Bronchial epithelial cell (primary cell): ENCODE measurements around the gene HIGD1C. TPM values are rescaled to one million over a fixed set of nuclear protein-coding genes. Genes with fewer than 3 reads are reported as not detected.

Experiments used
- DNase-seq: peaks from one replicate; pipeline ENCODE4 v3.0.0-alpha.2; 2010; ENCODE audit warnings: low read depth
- FAIRE-seq: peaks from 2 replicates; lab custom pipeline; 2011; peaks lifted over from hg19 to GRCh38; lab: Jason Lieb, UNC
- H3K27me3 ChIP-seq: 2 replicates; pipeline ENCODE4 v1.5.1; 2011; ENCODE audit warnings: low read length; ENCODE audit not compliant: control insufficient read depth, insufficient read depth
- H3K36me3 ChIP-seq: 2 replicates; pipeline ENCODE4 v1.5.1; 2011; ENCODE audit warnings: low read length; ENCODE audit not compliant: control insufficient read depth, insufficient read depth
- H3K4me3 ChIP-seq: 2 replicates; pipeline ENCODE4 v1.5.1; 2011; ENCODE audit warnings: mild to moderate bottlenecking, low read depth, low read length, control low read depth
- CTCF ChIP-seq: IDR thresholded peaks from 2 replicates; pipeline ENCODE4 v1.5.1; 2011; ENCODE audit warnings: mild to moderate bottlenecking, moderate library complexity, low read length, control low read depth, inconsistent platforms; ENCODE audit not compliant: insufficient read depth, severe bottlenecking
- total RNA-seq: library from RNA; depleted of rRNA; stranded (reverse); fragments of >200 nt; gene quantifications from 2 replicates; pipeline ENCODE4 v1.2.1, GENCODE V29; 2014

HIGD1C gene
- total RNA-seq, 1 donor from 2014 or later = not detected

GRCh38 chr12:50960130-50960529 is 7.8 kb downstream of the HIGD1C start:
- DNase-seq (no peak), FAIRE-seq (no peak)
- no peak for TF ChIP-seq CTCF
- no peaks in the 10 kb centered on the region for H3K36me3 ChIP-seq
- no peak overlapping the region for H3K4me3 ChIP-seq
- H3K27me3 ChIP-seq = no peaks in the 10 kb centered on the region

- no peaks in the 10 kb centered on the region for H3K27me3 ChIP-seq
- H3K4me3 ChIP-seq = no peak overlapping the region
- DNase-seq (peak; percentile 41), FAIRE-seq (no peak)
- TF ChIP-seq CTCF = no peak
- H3K36me3 ChIP-seq = no peaks in the 10 kb centered on the region
Observed at GRCh38 chr12:50961708-50962107, 9.4 kb downstream of the HIGD1C start.

- Histone ChIP-seq H3K27me3 (no peaks in the 10 kb centered on the region), H3K4me3 (no peak overlapping the region), H3K36me3 (no peaks in the 10 kb centered on the region)
- TF ChIP-seq CTCF = no peak
- FAIRE-seq = no peak
- no peak for DNase-seq
Observed at GRCh38 chr12:50964432-50964831, 12.1 kb downstream of the HIGD1C start.

GRCh38 chr12:50971946-50972345 is 19.6 kb downstream of the HIGD1C start:
- no peak overlapping the region for H3K4me3 ChIP-seq
- H3K27me3 ChIP-seq = no peaks in the 10 kb centered on the region
- peaks cover 1% of the 10 kb centered on the region for H3K36me3 ChIP-seq
- FAIRE-seq (no peak), DNase-seq (no peak)
- no peak for TF ChIP-seq CTCF

GRCh38 chr12:50979369-50980052 is 27.2 kb downstream of the HIGD1C start:
- peaks cover 1% of the 10 kb centered on the region for H3K36me3 ChIP-seq
- no peak for FAIRE-seq
- DNase-seq = no peak

More at GRCh38 chr12:50979369-50980052, 27.2 kb downstream of the HIGD1C start:
- TF ChIP-seq CTCF = no peak
- no peaks in the 10 kb centered on the region for H3K27me3 ChIP-seq
- no peak overlapping the region for H3K4me3 ChIP-seq
